ENCODE results near the gene LEPROT.

DNA sequence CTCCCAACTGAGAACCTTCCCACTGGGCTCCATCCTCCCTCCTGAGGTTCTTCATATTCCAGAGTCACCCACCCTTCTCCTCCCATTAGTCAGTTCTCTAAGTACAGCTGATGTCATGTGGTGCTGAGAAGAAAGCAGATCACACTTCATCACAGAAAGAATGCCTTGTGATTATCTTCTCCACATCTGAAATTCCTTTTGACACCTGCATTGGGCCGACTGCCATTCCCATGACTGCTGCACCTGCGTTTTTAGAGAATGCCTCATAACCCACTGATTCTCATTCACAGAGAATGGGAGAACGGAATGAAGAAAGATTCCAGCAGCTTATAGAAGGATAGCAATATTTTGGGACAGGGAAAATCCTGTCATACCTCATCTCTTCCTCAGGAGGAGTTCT is 14.3 kb downstream of the LEPROT start:
- TF ChIP-seq, protein P1, sequence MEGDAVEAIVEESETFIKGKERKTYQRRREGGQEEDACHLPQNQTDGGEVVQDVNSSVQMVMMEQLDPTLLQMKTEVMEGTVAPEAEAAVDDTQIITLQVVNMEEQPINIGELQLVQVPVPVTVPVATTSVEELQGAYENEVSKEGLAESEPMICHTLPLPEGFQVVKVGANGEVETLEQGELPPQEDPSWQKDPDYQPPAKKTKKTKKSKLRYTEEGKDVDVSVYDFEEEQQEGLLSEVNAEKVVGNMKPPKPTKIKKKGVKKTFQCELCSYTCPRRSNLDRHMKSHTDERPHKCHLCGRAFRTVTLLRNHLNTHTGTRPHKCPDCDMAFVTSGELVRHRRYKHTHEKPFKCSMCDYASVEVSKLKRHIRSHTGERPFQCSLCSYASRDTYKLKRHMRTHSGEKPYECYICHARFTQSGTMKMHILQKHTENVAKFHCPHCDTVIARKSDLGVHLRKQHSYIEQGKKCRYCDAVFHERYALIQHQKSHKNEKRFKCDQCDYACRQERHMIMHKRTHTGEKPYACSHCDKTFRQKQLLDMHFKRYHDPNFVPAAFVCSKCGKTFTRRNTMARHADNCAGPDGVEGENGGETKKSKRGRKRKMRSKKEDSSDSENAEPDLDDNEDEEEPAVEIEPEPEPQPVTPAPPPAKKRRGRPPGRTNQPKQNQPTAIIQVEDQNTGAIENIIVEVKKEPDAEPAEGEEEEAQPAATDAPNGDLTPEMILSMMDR (tag by site-specific recombination; IDR thresholded peaks at IDR 0.05) = no peak
- no peak for TF ChIP-seq OSR2 (tag by site-specific recombination; IDR thresholded peaks at IDR 0.05)
- TF ChIP-seq ZNF274 (IDR thresholded peaks at IDR 0.05; ENCODE audit: low read length) = no peak
- no peak for TF ChIP-seq ZNF274 (tag by site-specific recombination; IDR thresholded peaks at IDR 0.05; ENCODE audit: borderline replicate concordance)
- no peak for TF ChIP-seq PRDM1 (tag by site-specific recombination; IDR thresholded peaks at IDR 0.05)
- no peak for TF ChIP-seq REPIN1 (tag by site-specific recombination; IDR thresholded peaks at IDR 0.05; ENCODE audit: low read depth)
- TF ChIP-seq ZNF561 (tag by site-specific recombination; IDR thresholded peaks at IDR 0.05; ENCODE audit: borderline replicate concordance) = no peak
- TF ChIP-seq ZNF549 (tag by site-specific recombination; IDR thresholded peaks at IDR 0.05) = no peak

Measured in HEK293 (cell line).